OCI-LY3 (cell line): ENCODE data around the gene BANF2.

ENCODE experiments used
- EZH2phosphoT487 ChIP-seq: fragments of 200-600 bp; shearing (Covaris generic); IDR thresholded peaks from 2 replicates; pipeline ENCODE4 v1.6.1; 2018; ENCODE audit warnings: antibody characterized with exemption, mixed run types, low read depth
- TF ChIP-seq, protein P1 (sequence below): fragments of 200-600, 300-600 bp; sonication (generic); IDR thresholded peaks from 2 replicates; pipeline ENCODE4 v1.5.1; 2014; ENCODE audit warnings: antibody characterized with exemption, low read length, low read depth

- TF ChIP-seq, protein P1, sequence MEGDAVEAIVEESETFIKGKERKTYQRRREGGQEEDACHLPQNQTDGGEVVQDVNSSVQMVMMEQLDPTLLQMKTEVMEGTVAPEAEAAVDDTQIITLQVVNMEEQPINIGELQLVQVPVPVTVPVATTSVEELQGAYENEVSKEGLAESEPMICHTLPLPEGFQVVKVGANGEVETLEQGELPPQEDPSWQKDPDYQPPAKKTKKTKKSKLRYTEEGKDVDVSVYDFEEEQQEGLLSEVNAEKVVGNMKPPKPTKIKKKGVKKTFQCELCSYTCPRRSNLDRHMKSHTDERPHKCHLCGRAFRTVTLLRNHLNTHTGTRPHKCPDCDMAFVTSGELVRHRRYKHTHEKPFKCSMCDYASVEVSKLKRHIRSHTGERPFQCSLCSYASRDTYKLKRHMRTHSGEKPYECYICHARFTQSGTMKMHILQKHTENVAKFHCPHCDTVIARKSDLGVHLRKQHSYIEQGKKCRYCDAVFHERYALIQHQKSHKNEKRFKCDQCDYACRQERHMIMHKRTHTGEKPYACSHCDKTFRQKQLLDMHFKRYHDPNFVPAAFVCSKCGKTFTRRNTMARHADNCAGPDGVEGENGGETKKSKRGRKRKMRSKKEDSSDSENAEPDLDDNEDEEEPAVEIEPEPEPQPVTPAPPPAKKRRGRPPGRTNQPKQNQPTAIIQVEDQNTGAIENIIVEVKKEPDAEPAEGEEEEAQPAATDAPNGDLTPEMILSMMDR: no peak
- TF ChIP-seq EZH2phosphoT487: no peak
Observed at GRCh38 chr20:17734374-17734773, 34.6 kb downstream of the BANF2 start.
